Activated CD4-positive, alpha-beta T cell treated with anti-CD3 and anti-CD28 coated beads for 1 hour (primary cell): ENCODE measurements around the gene CCDC85A.

Experiments used
- DNase-seq: peaks from one replicate; pipeline ENCODE4 v3.0.0-alpha.2; 2020

Gene CCDC85A

DNA sequence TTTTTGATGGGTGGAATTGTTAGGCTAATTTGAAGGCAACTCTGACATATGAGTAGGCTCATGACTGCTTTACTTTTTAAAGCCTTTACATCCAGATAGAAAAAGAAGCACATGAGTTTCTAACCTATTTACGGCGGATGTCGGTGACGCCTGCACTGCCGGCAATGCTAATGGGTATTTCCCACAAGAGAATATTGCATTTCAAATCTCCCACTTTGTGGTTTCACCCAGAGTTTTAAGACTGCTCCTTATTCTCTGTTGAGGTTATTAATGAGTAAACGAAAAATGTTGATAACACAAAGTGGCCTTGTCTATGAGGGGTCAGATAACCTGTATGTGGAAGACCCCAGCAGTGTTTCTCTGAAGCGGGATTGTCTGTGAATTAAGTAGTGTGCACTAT, 14.0 kb downstream of the CCDC85A start:
- DNase-seq = no peak

DNA sequence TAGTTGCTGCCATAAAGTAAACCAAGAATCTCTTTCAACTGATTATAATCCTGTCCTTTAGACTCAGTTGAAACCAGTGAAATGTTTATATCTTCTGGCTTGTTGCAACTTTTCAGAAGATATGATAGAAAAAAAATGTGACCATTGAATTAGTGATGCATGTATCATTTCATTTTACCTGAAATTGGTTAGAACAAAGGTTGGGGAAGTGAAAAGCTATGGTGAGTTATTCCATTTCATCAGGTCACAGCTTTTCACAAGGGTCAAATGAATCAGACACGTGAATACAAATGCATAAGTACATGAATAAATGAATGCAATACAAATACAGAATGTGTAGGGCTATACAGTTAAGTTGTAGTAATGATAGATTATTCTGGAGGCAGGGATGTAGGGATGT, 15.1 kb downstream of the CCDC85A start:
- DNase-seq = no peak

DNA sequence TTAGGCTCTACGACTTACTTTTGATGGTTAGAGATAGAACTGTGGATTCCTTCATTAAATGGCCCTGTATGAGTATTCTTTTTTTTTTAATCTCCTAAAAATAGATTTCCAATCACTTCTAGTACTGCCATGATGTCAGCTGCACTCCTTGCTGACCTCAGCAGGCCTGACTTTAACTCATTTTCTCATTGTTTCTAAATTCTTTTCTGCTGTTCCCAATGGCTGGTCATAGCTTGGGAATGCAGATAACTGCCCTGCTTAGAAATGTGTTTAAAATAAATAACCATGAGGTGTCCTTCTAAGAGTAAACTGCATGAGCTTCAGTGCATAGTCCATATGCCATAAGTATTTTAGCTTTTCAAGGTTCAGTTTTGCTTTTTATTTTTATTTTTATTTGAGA, 15.7 kb downstream of the CCDC85A start:
- DNase-seq = no peak

DNA sequence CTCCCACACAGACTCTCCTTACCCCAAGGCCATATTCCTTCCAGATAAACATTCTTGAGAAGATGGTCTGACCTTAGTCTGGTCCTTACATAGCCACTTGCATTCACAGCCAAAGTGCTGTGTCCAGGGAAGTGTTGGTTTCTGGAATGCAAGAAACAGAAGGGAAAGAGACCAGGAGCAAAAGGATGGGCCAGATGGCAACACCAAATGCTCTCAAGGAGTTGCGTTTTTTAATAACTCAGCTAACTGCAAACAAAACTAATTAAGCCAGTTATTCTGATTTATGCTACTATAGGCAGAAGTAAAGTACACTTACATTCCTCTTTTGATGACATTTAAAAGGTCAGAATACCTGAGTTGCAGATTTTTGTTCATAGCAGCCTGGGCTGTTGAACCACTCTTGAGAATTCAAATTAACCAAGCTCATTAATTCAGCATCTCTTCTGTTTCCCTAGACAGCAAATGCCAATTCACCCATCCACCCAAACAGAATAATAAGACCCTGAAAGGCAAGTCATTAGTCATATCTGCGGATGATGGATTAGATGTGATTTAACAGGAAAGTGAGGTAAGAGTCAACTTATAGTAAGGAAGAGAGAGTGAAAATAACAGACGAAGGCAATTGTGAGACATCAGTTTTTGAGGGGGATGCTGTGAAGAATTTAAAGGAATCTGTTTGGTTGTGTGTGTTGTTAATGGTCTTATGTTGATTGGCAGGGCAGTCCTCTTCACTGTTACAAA, 18.8 kb downstream of the CCDC85A start:
- no peak for DNase-seq

DNA sequence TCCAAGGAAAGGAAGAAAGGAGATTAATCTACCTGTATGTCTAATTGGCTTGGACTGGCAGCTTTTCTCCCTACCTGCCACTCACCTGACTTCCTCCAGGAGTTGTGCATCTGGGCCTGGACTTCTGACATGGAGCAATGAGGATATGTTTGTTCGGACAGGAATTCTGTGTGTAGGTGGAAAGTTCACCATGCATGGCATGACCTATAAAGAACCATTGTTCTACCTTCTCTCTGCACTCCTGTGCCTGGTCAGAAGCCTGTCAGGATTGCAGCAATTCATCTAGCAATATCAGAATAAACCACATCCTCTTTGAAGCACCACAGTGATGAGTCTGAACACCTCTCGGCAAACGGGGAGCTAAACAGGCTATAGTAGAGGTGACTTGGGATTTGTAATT, 20.8 kb downstream of the CCDC85A start:
- DNase-seq = no peak

DNA sequence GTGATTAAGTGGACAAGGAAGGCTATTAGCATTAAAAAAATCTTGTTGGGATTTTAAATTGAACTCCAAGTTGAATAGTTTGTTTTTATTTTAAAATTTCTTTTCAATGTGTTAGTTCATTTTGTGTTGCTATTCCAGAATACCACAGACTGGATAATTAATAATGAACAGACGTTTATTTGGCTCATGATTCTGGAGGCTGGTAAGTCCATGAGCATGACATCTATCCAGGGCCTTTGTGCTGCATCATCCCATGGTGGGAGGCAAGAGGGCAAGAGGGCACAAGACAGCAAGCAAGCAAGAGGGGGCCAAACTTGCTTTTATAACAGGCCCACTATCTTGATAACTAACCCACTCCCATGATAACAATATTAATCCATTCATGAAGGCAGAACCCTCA, 22.5 kb downstream of the CCDC85A start:
- DNase-seq = no peak

DNA sequence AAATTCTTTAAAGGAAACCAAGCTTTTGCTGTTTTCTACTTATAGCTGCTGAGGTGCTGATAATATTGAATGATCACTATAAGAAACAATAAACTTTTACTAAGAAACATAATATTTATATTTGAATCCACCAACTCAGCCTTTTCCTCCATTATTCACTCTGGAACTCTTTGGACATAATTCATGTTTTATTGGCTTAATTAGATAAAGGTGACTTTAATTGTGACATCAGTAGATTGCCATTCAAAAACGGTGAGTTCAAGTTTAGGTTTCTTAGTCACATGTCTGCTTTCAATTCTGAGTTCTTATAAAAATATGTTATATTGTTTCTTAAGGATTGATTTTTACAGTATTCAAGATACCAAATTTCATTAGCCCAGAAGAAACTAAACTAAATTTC, 24.0 kb downstream of the CCDC85A start:
- DNase-seq = no peak

DNA sequence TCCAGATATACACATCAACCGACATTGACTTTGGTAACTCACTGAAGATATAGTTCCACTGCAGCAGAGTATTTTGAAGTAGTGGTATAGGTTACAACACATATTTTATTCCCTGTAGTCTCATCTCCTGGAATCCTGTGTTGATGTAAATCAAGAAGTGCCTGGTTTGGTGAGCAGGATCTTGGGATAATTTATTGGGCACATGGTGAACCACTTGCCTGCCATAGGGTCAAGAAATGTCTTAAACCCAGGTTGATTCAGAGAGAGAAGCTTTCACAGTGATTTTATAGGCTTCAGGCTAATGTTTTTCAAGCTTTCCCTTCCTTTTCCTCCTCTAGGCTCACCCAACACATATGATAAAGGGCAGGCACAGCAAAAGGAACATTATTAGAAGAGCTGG, 24.6 kb downstream of the CCDC85A start:
- DNase-seq = no peak

DNA sequence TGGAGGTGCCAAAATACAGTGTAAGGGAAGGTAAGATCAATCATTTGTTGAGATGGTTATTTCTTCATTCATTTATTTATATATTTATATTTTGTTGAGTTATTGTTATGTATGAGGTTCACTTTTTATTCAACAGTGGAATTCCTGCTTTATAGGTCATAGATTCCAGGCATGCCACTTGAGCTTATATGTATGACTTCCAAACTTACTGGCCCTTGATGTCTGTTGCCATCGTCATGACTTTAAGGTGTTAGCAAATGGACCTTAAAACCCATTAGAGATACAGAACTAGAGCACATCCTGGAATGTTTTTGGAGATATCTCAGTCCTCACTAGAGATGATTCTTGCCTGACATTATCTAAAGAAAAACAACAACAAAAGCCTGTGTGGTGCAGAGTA, 25.9 kb downstream of the CCDC85A start:
- DNase-seq = no peak

DNA sequence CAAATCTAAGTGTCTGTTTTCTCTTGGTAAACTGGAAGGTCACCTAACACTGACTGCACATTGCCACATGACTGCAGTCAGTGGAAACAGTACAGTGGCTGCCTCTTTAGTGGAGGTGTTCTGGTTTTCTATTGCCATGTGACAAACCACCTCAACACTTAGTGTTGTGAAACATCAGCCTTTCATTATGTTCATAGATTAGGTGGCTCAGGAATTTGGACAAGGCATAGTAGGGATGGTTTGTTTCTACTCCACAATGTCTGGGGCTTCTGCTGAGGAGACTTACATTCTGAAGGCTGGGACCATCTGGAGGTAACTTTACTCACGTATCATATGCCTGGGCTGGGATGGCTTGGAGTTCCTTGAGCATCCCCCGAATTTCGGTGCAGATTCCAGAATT, 26.5 kb downstream of the CCDC85A start:
- DNase-seq = no peak

DNA sequence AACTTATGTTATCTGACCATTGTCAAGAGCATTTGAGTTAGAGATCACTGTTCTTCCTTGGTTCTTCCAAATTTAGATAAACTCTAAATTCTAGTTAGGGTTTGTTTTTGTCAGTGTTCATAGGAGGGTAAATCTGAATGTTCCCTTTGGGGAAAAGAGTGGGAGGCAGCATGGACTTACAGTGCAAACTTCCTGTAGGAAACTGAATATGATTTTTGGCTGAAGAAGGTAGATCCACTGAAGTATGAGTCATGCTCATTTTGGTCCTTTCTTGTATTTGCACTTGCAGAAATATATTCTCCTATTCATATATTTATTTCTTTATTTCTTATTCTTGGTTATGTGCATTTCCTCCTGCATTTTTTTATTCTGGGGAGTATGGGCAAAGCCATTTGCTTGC, 27.3 kb downstream of the CCDC85A start:
- no peak for DNase-seq

DNA sequence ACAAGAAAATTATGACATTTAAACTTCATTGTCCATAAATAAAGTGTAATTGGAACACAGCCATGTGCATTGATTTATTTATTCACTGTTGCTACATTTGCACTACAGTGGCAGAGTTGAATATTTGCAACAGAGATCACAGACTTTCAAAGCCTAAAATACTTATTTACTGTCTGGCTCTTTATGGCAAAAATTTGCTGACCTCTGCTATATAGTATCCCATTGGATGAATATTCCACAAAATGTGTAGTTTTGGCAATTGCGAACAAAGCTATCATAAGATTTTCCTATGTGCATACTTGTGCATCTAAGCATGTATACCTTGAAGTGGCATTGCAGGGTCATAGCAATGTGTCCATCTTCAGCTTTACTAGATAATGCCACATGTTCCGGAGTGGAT, 32.1 kb downstream of the CCDC85A start:
- DNase-seq = no peak

DNA sequence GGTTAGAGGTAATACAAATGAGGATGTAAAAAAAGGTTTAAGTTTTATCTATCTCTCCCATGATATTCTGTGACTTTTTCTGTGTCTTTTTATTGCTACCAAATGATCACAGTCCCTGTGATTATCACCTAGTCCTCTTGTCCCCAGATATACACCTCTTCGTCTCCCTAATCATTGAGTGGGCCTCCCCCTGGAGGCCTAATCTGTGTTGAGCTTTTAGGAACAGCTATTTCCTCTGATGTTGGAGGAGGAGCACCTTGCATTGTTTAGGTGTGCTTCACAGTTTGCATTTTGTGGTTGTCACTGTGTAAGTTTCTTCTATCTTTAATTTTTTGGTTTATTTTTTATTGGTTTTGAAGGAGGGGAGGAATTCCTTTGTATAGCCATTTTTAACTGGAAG, 33.3 kb downstream of the CCDC85A start:
- no peak for DNase-seq

DNA sequence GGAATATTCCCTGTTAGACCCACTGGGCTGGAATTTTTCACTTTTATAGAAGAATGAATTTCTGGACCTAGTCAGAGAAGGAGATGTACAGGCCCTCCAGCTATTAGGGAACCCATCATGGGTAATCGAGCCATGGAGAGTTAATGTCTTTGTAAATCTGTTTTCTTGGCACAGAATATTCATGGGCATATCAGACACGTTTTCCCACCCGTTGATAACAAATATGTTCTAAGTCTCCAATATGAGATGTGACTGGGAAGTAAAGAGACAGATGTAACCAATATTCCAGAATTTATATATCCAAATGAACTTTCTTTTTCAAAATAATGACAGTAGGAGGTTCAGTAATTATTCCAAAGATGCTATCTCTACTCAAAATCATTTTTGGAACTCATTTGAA, 38.7 kb downstream of the CCDC85A start:
- DNase-seq = no peak

DNA sequence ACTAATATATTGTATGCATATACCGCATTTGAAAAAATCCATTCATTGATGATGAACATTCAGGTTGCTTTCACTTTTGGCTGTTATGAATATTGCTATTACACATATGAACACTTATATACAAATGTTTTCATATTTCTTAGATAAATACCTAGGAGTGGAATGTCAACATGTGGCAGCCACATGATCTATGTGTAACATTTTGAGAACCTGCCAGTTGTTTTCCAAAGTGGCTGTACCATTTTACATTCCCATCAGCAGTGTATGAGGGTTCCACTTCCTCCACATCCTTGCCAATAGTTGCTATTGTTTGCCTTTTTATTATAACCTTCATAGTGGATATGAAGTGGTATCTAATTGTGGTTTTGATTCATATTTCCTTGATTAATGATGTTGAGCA, 40.5 kb downstream of the CCDC85A start:
- no peak for DNase-seq

DNA sequence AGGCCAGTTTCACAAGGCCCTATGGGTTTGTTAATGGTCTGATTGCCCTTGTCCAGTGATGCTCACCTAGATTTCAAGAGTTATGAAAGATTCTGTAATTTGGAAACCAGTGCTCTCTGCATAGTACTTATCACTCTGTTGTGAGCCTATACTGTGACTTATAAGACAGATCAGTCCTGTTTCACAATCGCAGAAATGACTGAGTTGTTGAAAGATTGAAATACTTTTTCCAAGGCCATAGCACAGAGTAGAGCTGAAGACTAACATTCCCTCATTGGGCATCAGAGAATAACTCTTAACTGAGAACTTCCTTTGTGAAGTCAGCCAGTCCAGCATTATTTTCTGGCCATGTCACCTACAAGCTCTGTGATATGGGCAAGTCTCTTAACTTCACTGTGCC, 44.0 kb downstream of the CCDC85A start:
- DNase-seq = no peak

DNA sequence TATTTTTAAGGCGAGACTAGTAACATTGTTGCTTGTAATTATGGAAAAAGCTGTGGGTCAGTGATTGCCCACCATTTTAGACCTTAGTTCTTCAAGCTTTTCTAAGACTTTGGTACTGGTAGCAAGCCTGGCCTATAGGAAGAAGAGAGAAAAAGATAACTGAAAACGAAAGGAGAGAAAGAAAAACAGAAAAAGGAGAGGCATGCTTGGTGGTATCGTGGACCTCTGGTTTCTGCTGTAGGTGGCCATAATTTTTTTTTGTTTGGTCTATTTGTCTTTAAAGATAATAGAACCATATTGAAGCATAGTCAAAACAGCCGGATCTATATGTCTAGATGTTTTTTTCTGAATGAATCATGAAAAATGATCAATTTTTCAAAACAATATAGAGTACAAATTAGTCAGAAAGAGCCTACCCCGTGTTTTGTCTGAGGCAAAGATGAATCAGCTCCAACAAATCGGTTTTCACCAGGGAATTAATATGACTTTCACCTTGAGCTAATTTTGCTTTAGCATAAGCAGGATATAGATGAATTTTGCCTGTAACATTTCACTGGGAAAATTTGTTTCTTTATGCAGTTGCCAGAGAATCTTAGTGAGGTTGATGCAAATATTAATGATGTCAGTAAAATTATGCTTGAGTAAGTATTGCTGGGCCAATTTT, 45.7 kb downstream of the CCDC85A start:
- no peak for DNase-seq

DNA sequence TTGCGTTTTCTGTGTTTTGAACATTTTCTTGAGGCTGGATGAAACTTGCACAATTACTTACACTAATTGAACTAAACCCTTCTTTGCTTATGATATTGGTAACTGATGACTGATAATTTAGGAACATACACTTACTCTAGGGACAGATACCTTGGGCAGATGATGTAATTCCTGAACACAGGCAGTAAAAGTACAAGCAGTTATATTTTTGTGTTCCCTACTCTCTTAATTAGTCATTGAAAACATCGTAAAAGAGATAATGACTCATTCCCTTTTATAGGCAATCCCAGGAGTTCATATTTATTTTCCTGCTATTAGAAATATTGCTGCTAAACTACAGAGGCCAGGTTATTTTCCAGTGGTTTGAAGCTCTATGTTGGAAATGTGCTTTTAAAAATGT, 46.4 kb downstream of the CCDC85A start:
- DNase-seq = no peak

DNA sequence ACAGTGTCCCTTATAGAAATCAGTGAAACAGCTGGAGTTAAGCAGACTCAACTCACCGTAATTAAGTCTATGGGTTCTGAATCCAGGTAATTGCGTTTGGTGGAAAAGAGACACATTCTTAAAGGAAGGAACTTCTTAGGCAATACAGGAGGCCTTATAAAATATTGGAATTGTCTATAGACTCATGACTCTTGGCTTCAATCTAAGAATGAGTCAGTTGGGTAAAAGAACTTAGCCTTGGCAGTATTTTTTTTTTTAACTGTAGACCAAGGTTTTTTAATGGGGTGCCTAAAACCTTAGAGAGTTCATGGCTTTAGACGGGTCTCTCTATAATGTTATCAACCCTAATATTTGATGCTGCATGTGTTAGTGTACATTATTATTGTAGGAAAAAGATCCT, 47.6 kb downstream of the CCDC85A start:
- DNase-seq = no peak

DNA sequence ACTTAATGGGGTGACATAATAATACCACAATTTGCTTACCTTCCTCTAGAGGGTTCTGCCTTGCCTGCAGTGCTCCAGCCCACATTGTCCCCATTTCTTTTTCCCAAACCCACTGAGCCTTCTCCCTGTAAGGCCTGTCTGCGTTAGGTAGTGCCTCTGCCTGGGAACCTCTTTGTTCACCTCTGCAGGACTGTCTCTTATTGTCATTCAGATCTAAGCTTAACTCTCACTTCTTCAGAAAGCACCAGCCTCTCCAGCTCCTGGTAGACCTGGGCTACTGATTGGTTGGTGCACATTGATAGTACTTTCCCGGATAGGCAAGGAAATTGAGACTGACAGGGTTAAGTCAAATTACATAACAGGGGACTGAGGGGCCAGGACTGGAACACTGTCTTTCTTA, 49.1 kb downstream of the CCDC85A start:
- no peak for DNase-seq

DNA sequence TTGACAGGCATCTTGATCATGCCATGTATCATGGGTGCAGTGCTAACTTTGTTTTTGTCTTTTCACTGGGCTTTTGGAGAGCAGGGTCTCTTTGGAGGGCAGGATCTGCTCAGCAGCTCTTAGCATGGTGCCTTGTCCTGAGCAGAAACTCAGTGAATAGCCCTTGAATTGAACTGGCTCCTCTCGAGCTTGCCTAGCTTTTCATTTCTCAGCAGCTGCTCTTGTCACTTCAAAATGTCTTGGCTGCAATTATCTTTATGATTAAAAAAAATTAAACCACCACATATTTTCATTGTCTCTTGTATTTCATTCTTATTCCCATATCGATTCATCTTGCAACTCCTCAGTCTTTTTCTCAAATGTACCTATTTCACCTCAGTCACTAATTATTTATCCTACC, 50.5 kb downstream of the CCDC85A start:
- DNase-seq = no peak

DNA sequence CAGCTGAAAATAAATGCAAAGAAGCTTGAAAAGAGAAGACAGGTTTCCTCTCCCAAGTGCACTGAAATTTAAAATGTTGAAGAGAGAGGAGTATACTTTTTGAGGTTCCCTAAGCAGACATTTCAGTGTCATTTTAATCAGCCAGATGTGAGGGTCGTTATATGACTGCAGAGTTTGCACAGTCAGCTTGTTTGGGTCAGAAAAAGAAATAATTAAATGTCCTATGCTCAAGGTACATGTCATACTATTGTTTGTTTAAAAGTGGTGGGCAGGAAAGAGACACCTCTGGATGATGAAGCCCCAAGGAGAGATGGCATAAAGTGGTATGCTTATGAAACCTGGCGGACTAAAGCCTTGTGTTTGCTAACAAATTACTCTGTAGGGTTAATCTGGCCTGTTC, 55.2 kb downstream of the CCDC85A start:
- no peak for DNase-seq

DNA sequence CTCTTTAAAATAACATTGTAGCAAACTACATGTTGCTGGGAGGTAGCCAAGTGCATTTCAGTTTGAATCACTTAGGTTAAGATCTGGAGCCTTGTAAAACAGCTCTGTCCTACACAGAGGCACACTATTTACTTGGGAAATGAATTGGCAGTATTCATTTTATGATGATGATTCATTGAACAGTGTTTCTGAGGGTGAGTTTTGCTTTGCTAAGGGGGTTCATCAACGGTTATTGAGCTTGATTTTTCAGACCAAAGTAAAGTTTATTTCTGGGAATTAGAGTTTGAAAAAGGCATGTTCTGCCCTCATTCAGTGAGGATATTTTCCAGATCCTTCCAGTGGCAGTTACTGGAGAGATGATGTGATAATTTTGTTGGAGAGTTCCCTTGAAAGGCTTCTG, 55.6 kb downstream of the CCDC85A start:
- DNase-seq = no peak

DNA sequence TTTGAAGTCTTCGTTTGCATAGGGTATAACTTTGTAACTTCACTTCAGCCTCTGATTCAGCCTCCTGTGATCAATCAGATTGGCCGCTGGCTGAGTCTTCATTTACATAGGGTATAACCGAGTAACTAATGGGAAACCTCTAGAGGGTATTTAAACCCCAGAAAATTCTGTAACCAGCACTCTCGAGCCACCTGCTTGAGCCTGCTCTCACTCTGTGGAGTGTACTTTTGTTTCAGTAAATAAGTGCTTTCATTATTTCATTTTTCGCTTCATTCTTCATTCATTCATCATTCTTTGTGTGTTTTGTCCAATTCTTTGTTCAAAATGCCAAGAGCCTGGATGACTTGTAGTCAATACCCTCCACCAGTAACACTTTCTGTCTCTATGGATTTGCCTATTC, 56.4 kb downstream of the CCDC85A start:
- no peak for DNase-seq

DNA sequence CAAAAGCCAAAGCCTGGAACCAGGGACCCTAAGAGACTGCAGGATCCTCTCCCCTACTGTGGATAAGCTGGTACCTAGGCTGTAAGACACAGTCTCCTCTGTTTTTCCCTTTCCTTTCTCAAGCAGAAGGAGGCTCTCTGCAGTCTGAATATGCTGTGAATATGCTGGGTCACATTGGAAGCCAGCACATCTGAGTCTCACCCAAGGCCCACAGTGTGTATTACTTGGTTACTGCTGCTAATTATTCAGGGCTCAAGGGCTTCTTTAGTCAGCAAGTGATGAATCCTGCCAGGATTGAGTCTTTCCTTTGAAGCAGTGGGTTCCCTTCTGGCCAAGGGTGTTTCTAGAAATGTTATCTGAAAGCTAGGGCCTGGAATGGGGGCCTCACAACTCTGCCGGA, 60.7 kb downstream of the CCDC85A start:
- DNase-seq = no peak
